ENCODE data around the gene COX19. TPM values are rescaled to one million over a fixed set of nuclear protein-coding genes. Genes with fewer than 3 reads are reported as not detected.

COX19 gene
- total RNA-seq, 1 donor, result 10.9 TPM

DNA sequence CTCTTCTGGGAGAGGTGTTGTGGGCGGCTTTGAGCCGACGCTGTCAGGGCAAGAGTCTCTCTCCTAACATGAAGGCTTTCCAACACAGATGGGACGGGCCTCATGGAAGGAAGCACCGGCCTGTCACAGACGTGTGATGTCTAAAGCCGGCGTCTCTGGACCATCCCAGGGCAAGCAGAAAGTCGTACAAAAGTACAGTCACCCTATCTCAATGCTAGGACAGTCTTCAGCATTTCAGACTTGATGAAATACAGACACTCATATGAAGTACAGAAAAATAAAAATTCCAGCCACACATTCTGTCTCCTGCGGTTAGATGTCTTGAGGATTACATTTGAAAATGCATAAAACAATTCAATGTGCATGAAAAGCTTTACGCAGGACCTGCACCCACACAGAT, 38.2 kb upstream of the COX19 start:
- no peak for DNase-seq (ENCODE audit: insufficient read length, low spot score, missing footprints)
- no peak overlapping the region for H3K4me2 ChIP-seq (ENCODE audit: insufficient read depth, low read length)
- H4K20me1 ChIP-seq (ENCODE audit: insufficient read depth, low read length), result peaks cover 64% of the 10 kb centered on the region
- TF ChIP-seq, protein P1, sequence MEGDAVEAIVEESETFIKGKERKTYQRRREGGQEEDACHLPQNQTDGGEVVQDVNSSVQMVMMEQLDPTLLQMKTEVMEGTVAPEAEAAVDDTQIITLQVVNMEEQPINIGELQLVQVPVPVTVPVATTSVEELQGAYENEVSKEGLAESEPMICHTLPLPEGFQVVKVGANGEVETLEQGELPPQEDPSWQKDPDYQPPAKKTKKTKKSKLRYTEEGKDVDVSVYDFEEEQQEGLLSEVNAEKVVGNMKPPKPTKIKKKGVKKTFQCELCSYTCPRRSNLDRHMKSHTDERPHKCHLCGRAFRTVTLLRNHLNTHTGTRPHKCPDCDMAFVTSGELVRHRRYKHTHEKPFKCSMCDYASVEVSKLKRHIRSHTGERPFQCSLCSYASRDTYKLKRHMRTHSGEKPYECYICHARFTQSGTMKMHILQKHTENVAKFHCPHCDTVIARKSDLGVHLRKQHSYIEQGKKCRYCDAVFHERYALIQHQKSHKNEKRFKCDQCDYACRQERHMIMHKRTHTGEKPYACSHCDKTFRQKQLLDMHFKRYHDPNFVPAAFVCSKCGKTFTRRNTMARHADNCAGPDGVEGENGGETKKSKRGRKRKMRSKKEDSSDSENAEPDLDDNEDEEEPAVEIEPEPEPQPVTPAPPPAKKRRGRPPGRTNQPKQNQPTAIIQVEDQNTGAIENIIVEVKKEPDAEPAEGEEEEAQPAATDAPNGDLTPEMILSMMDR (IDR thresholded peaks at IDR 0.05; ENCODE audit: extremely low read depth, low read depth, low read length), result no peak
- H3K4me3 ChIP-seq (ENCODE audit: insufficient read depth, low read length), result no peak overlapping the region
- peaks cover 85% of the 10 kb centered on the region for H3K79me2 ChIP-seq (ENCODE audit: insufficient read depth, low read length)
- no peaks in the 10 kb centered on the region for H3K9me3 ChIP-seq (ENCODE audit: low read depth, low read length)
- no peak overlapping the region for H2AFZ ChIP-seq (ENCODE audit: low read length)
- H3K36me3 ChIP-seq (ENCODE audit: insufficient read depth, low read length), result peaks cover 9% of the 10 kb centered on the region
- H3K27ac ChIP-seq (ENCODE audit: low read depth, low read length), result no peak overlapping the region
- H3K4me1 ChIP-seq (ENCODE audit: insufficient read depth, low read length), result no peaks in the 10 kb centered on the region
- no peaks in the 10 kb centered on the region for H3K27me3 ChIP-seq (ENCODE audit: insufficient read depth, low read length)

- Histone ChIP-seq H3K36me3 (ENCODE audit: insufficient read depth, low read length) (peaks cover 8% of the 10 kb centered on the region), H2AFZ (ENCODE audit: low read length) (no peak overlapping the region), H3K27me3 (ENCODE audit: insufficient read depth, low read length) (no peaks in the 10 kb centered on the region), H3K4me2 (ENCODE audit: insufficient read depth, low read length) (no peak overlapping the region), H4K20me1 (ENCODE audit: insufficient read depth, low read length) (peaks cover 62% of the 10 kb centered on the region), H3K9me3 (ENCODE audit: low read depth, low read length) (no peaks in the 10 kb centered on the region), H3K4me1 (ENCODE audit: insufficient read depth, low read length) (no peaks in the 10 kb centered on the region), H3K4me3 (ENCODE audit: insufficient read depth, low read length) (no peak overlapping the region), H3K27ac (ENCODE audit: low read depth, low read length) (no peak overlapping the region), H3K79me2 (ENCODE audit: insufficient read depth, low read length) (peaks cover 76% of the 10 kb centered on the region)
- no peak for DNase-seq (ENCODE audit: insufficient read length, low spot score, missing footprints)
- TF ChIP-seq, protein P1 (IDR thresholded peaks at IDR 0.05; ENCODE audit: extremely low read depth, low read depth, low read length), result no peak
Measured at GRCh38 chr7:1012716-1013095, 37.4 kb upstream of the COX19 start.

DNA sequence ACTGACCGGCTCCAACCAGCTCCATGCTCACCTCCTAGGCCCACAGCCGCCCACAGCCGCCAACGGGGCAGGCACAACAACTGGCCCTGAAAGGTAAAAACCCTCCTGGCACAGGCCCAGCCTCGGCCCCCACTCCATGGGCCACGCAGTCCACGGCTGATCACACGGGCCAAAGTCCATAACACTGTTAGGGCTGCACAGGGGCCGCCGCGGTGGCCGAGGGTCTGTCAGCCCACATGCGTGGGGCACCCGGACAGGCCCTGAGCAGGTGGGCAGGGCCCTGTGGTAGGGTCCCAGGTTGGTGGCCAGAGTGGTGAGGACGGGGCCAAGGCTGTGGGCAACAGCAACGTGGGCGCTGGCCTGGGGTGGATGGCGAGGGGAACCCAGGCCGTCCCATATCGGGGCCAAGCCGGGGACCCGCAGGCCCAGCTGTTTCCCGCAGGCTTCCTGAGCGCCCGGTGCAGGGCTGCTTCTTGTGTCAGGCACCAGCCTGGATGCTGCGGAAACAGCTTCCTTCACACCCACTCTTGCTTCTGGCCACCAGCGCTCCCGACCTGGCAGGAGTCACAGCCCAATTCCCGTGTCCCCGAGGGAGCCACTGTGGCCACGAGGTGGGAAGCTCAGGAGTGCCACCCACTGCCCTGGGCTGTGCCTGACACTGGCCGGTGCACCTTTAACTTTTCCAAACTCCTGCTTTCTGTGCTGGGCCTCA, 36.8 kb upstream of the COX19 start:
- Histone ChIP-seq H3K4me3 (ENCODE audit: insufficient read depth, low read length) (no peak overlapping the region), H3K9me3 (ENCODE audit: low read depth, low read length) (no peaks in the 10 kb centered on the region), H3K36me3 (ENCODE audit: insufficient read depth, low read length) (peaks cover 8% of the 10 kb centered on the region), H3K4me1 (ENCODE audit: insufficient read depth, low read length) (no peaks in the 10 kb centered on the region), H2AFZ (ENCODE audit: low read length) (no peak overlapping the region), H3K27me3 (ENCODE audit: insufficient read depth, low read length) (no peaks in the 10 kb centered on the region), H3K4me2 (ENCODE audit: insufficient read depth, low read length) (no peak overlapping the region), H4K20me1 (ENCODE audit: insufficient read depth, low read length) (peaks cover 62% of the 10 kb centered on the region), H3K79me2 (ENCODE audit: insufficient read depth, low read length) (peaks cover 72% of the 10 kb centered on the region), H3K27ac (ENCODE audit: low read depth, low read length) (no peak overlapping the region)
- no peak for DNase-seq (ENCODE audit: insufficient read length, low spot score, missing footprints)
- TF ChIP-seq, protein P1 (IDR thresholded peaks at IDR 0.05; ENCODE audit: extremely low read depth, low read depth, low read length), result no peak

- Histone ChIP-seq H3K4me3 (ENCODE audit: insufficient read depth, low read length) (no peak overlapping the region), H3K27me3 (ENCODE audit: insufficient read depth, low read length) (no peaks in the 10 kb centered on the region), H3K27ac (ENCODE audit: low read depth, low read length) (no peak overlapping the region), H3K36me3 (ENCODE audit: insufficient read depth, low read length) (peaks cover 8% of the 10 kb centered on the region), H4K20me1 (ENCODE audit: insufficient read depth, low read length) (peaks cover 62% of the 10 kb centered on the region), H3K79me2 (ENCODE audit: insufficient read depth, low read length) (peaks cover 65% of the 10 kb centered on the region), H3K4me1 (ENCODE audit: insufficient read depth, low read length) (no peaks in the 10 kb centered on the region), H3K9me3 (ENCODE audit: low read depth, low read length) (no peaks in the 10 kb centered on the region), H2AFZ (ENCODE audit: low read length) (no peak overlapping the region), H3K4me2 (ENCODE audit: insufficient read depth, low read length) (no peak overlapping the region)
- DNase-seq (ENCODE audit: insufficient read length, low spot score, missing footprints), result no peak
- TF ChIP-seq, protein P1 (IDR thresholded peaks at IDR 0.05; ENCODE audit: extremely low read depth, low read depth, low read length), result no peak
Measured at GRCh38 chr7:1011297-1012003, 36.1 kb upstream of the COX19 start.

Measured in osteoblast (primary cell).